HG02623 (cell line): ENCODE measurements around the gene CHI3L2.

Experiments used
- ATAC-seq: cut with Tn5 transposase; IDR thresholded peaks from one replicate; pipeline ENCODE4 v1.9.1; 2021; ENCODE audit warnings: moderate library complexity; ENCODE audit not compliant: unreplicated experiment

The CHI3L2 gene

GRCh38 chr1:111227434-111227833 lies at the start of gene CHI3L2:
Gene CHI3L2 (plus strand): TSS chr1:111227713. CDS start chr1:111227730, 17 bp downstream.
- ATAC-seq, result no peak

- no peak for ATAC-seq
These were observed 47.5 kb upstream of the CHI3L2 start for GRCh38 chr1:111179968-111180533.

- ATAC-seq, result no peak
These were observed 45.5 kb upstream of the CHI3L2 start for GRCh38 chr1:111182052-111182451.

GRCh38 chr1:111183308-111184069 lies 44.0 kb upstream of the CHI3L2 start:
- ATAC-seq, result no peak

- no peak for ATAC-seq
These were observed 42.9 kb upstream of the CHI3L2 start for GRCh38 chr1:111184663-111185062.

GRCh38 chr1:111190931-111191451 lies 36.5 kb upstream of the CHI3L2 start:
- ATAC-seq, result no peak

GRCh38 chr1:111191496-111191895 lies 36.0 kb upstream of the CHI3L2 start:
- no peak for ATAC-seq

GRCh38 chr1:111192074-111192473 lies 35.4 kb upstream of the CHI3L2 start:
- no peak for ATAC-seq

GRCh38 chr1:111192658-111193519 lies 34.6 kb upstream of the CHI3L2 start:
- no peak for ATAC-seq

GRCh38 chr1:111193712-111194480 lies 33.6 kb upstream of the CHI3L2 start:
- ATAC-seq, result no peak

- no peak for ATAC-seq
These were observed 32.4 kb upstream of the CHI3L2 start for GRCh38 chr1:111195002-111195684.

- ATAC-seq, result no peak
These were observed 31.3 kb upstream of the CHI3L2 start for GRCh38 chr1:111196213-111196612.

- ATAC-seq, result no peak
These were observed 29.8 kb upstream of the CHI3L2 start for GRCh38 chr1:111197598-111198284.

GRCh38 chr1:111198836-111199235 lies 28.7 kb upstream of the CHI3L2 start:
- no peak for ATAC-seq

GRCh38 chr1:111199329-111199728 lies 28.2 kb upstream of the CHI3L2 start:
- no peak for ATAC-seq

- no peak for ATAC-seq
These were observed 27.4 kb upstream of the CHI3L2 start, which contains the start of gene DENND2D for GRCh38 chr1:111199881-111200801. Gene DENND2D (minus strand): TSS chr1:111200646. CDS start chr1:111200459, 187 bp downstream.

GRCh38 chr1:111200802-111201161 lies 26.7 kb upstream of the CHI3L2 start:
- no peak for ATAC-seq

- no peak for ATAC-seq
These were observed 26.0 kb upstream of the CHI3L2 start for GRCh38 chr1:111201275-111202090.
